ENCODE results near the gene PLEKHH1. TPM values are rescaled to one million over a fixed set of nuclear protein-coding genes. Genes with fewer than 3 reads are reported as not detected.

The PLEKHH1 gene
- total RNA-seq, 1 experiment from 2014 or later, result 6.7 TPM

DNA sequence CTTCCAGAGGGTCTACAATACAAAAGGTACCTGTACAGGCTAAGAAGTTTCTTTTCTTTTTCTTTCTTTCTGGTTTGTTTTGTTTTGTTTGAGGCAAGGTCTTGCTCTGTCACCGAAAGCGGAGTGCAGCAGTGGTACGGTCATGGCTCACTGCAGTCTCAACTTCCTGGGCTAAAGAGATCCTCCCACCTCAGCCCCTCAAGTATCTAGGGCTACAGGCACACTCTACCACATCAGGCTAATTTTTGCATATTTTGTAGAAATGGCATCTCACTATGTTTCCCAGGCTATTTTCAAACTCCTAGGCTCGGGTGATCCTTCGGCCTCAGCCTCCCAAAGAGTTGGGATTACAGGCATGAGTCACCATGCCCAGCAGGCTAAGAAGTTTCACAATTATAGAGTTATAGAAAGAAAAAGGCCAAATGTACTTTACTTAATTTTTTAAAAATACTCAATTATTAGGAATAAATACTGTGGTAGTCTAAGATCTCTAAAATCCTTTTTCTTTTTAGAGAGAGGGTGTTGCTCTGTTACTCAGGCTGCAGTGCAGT lies 70.0 kb downstream of the PLEKHH1 start:
- intact Hi-C loops (cut with micrococcal nuclease; ENCODE audit: unreplicated experiment), result no loop called here
- H3K4me3 ChIP-seq (ENCODE audit: low read depth in 2 of 2, low read length in 2 of 2), result no peak overlapping the region
- no peaks in the 10 kb centered on the region for H3K4me1 ChIP-seq (ENCODE audit: control insufficient read depth, insufficient read depth, low read length)
- no TSS peak for BruUV-seq (replicated peaks)
- TF ChIP-seq, protein P1, sequence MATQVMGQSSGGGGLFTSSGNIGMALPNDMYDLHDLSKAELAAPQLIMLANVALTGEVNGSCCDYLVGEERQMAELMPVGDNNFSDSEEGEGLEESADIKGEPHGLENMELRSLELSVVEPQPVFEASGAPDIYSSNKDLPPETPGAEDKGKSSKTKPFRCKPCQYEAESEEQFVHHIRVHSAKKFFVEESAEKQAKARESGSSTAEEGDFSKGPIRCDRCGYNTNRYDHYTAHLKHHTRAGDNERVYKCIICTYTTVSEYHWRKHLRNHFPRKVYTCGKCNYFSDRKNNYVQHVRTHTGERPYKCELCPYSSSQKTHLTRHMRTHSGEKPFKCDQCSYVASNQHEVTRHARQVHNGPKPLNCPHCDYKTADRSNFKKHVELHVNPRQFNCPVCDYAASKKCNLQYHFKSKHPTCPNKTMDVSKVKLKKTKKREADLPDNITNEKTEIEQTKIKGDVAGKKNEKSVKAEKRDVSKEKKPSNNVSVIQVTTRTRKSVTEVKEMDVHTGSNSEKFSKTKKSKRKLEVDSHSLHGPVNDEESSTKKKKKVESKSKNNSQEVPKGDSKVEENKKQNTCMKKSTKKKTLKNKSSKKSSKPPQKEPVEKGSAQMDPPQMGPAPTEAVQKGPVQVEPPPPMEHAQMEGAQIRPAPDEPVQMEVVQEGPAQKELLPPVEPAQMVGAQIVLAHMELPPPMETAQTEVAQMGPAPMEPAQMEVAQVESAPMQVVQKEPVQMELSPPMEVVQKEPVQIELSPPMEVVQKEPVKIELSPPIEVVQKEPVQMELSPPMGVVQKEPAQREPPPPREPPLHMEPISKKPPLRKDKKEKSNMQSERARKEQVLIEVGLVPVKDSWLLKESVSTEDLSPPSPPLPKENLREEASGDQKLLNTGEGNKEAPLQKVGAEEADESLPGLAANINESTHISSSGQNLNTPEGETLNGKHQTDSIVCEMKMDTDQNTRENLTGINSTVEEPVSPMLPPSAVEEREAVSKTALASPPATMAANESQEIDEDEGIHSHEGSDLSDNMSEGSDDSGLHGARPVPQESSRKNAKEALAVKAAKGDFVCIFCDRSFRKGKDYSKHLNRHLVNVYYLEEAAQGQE (IDR thresholded peaks at IDR 0.05; ENCODE audit: insufficient read depth in 1 of 2, low read depth in 2 of 2, low read length in 1 of 2), result no peak
- TF ChIP-seq, protein P2, sequence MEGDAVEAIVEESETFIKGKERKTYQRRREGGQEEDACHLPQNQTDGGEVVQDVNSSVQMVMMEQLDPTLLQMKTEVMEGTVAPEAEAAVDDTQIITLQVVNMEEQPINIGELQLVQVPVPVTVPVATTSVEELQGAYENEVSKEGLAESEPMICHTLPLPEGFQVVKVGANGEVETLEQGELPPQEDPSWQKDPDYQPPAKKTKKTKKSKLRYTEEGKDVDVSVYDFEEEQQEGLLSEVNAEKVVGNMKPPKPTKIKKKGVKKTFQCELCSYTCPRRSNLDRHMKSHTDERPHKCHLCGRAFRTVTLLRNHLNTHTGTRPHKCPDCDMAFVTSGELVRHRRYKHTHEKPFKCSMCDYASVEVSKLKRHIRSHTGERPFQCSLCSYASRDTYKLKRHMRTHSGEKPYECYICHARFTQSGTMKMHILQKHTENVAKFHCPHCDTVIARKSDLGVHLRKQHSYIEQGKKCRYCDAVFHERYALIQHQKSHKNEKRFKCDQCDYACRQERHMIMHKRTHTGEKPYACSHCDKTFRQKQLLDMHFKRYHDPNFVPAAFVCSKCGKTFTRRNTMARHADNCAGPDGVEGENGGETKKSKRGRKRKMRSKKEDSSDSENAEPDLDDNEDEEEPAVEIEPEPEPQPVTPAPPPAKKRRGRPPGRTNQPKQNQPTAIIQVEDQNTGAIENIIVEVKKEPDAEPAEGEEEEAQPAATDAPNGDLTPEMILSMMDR (IDR thresholded peaks at IDR 0.05), result no peak
- TF ChIP-seq SIN3A (IDR thresholded peaks at IDR 0.05; ENCODE audit: borderline replicate concordance, insufficient read depth, low read depth, low read length) (no peak), TCF7L2 (IDR thresholded peaks at IDR 0.05; ENCODE audit: low read depth, low read length) (no peak), POLR2AphosphoS5 (IDR thresholded peaks at IDR 0.05; ENCODE audit: low read depth, low read length) (no peak)
- no peaks in the 10 kb centered on the region for H3K36me3 ChIP-seq (ENCODE audit: control insufficient read depth, insufficient read depth, low read length)
- H3K27ac ChIP-seq (ENCODE audit: low read length), result no peak overlapping the region
- H3K9me3 ChIP-seq (ENCODE audit: control insufficient read depth, insufficient read depth, low read depth, low read length), result no peaks in the 10 kb centered on the region
- H3K27me3 ChIP-seq (ENCODE audit: control insufficient read depth, insufficient read depth, low read length), result no peaks in the 10 kb centered on the region
- CTCF ChIA-PET, result no interaction called here
- ATAC-seq, result no peak
- in situ Hi-C loops (cut with HindIII; ENCODE audit: low pct_unique_long_range_greater_than_20kb, low sequenced_read_pairs), result no loop called here
- POLR2A ChIA-PET, result no interaction called here
- DNase-seq (ENCODE audit: low read depth, low spot score), result no peak

GRCh38 chr14:67607646-67608045 lies 74.6 kb downstream of the PLEKHH1 start:
- POLR2A ChIA-PET, result no interaction called here
- no peak overlapping the region for H3K27ac ChIP-seq (ENCODE audit: low read length)
- no peak overlapping the region for H3K4me3 ChIP-seq (ENCODE audit: low read depth in 2 of 2, low read length in 2 of 2)
- H3K36me3 ChIP-seq (ENCODE audit: control insufficient read depth, insufficient read depth, low read length), result no peaks in the 10 kb centered on the region
- H3K9me3 ChIP-seq (ENCODE audit: control insufficient read depth, insufficient read depth, low read depth, low read length), result no peaks in the 10 kb centered on the region
- no peak for DNase-seq (ENCODE audit: low read depth, low spot score)
- TF ChIP-seq, protein P2 (IDR thresholded peaks at IDR 0.05), result no peak
- TF ChIP-seq, protein P1 (IDR thresholded peaks at IDR 0.05; ENCODE audit: insufficient read depth in 1 of 2, low read depth in 2 of 2, low read length in 1 of 2), result no peak
- TF ChIP-seq TCF7L2 (IDR thresholded peaks at IDR 0.05; ENCODE audit: low read depth, low read length), result no peak
- TF ChIP-seq SIN3A (IDR thresholded peaks at IDR 0.05; ENCODE audit: borderline replicate concordance, insufficient read depth, low read depth, low read length), result no peak
- no peak for TF ChIP-seq POLR2AphosphoS5 (IDR thresholded peaks at IDR 0.05; ENCODE audit: low read depth, low read length)
- H3K4me1 ChIP-seq (ENCODE audit: control insufficient read depth, insufficient read depth, low read length), result no peaks in the 10 kb centered on the region
- no peaks in the 10 kb centered on the region for H3K27me3 ChIP-seq (ENCODE audit: control insufficient read depth, insufficient read depth, low read length)
- BruUV-seq (replicated peaks), result no TSS peak
- intact Hi-C loops (cut with micrococcal nuclease; ENCODE audit: unreplicated experiment), result no loop called here
- ATAC-seq, result no peak
- in situ Hi-C loops (cut with HindIII; ENCODE audit: low pct_unique_long_range_greater_than_20kb, low sequenced_read_pairs), result no loop called here
- CTCF ChIA-PET, result interaction anchor here (0.6 kb wide), 1 partner anchor 44 kb away, joined by 5 read pairs; no protein-coding TSS in a partner anchor

Measured in Panc1 (cell line).